SU-DHL-6 (cell line): ENCODE measurements around the gene FRY.

Source experiments
- CTCF ChIP-seq: fragments of 200-600 bp; sonication (generic); IDR thresholded peaks from one replicate; pipeline ENCODE4 v1.5.1; 2017; ENCODE audit warnings: antibody characterized with exemption, mild to moderate bottlenecking, low read length, moderate library complexity; ENCODE audit not compliant: insufficient read depth, poor library complexity, severe bottlenecking
- EZH2phosphoT487 ChIP-seq: fragments of 200-600 bp; sonication (generic), shearing (Covaris generic); conservative IDR thresholded peaks from 2 replicates; pipeline ENCODE4 v1.6.1; 2018; ENCODE audit warnings: mild to moderate bottlenecking, antibody characterized with exemption, low read length, moderate library complexity, mixed read lengths

DNA sequence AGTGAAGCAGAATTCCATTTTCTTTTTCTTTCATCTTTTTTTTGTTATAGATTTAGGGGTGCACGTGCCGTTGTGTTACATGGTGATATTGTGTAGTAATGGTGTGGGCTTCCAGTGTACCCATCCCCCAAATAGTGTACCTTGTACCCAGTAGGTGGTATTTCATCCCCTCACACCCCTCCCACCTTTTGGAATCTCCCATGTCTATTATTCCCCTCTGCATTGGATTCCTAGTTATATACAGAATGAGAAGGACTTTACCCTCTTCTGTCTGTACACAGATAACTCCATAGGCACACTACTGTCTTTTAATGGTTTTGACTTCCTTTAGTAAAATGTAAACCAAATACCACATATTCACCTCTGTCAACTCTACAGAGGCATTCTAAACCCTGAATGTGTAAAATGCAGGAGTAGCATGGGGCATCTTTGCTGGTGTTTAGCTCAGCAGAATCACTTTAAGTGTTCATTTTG, 28.0 kb downstream of the FRY start:
- TF ChIP-seq CTCF, result no peak
- TF ChIP-seq EZH2phosphoT487, result no peak
